ENCODE data around the gene USHBP1. TPM values are rescaled to one million over a fixed set of nuclear protein-coding genes. Genes with fewer than 3 reads are reported as not detected.

Gene USHBP1
- total and polyA plus RNA-seq, 2 of the 13 experiments (the other 11 are each of a cell fraction or from before 2014, with no cell fraction given), result 0.15 to 1.5 TPM

- TF ChIP-seq ZNF816 (CRISPR knock-in tag; IDR thresholded peaks at IDR 0.05; ENCODE audit: borderline replicate concordance) (no peak), ZBTB8A (CRISPR knock-in tag; IDR thresholded peaks at IDR 0.05; ENCODE audit: borderline replicate concordance, low read depth) (no peak), HNF4G (IDR thresholded peaks at IDR 0.05; ENCODE audit: borderline replicate concordance, low read depth, low read length) (no peak), HNF4G (CRISPR knock-in tag; IDR thresholded peaks at IDR 0.05; ENCODE audit: borderline replicate concordance, low read depth) (no peak), ZNF30 (CRISPR knock-in tag; IDR thresholded peaks at IDR 0.05) (no peak), GLMP (CRISPR knock-in tag; IDR thresholded peaks at IDR 0.05; ENCODE audit: borderline replicate concordance) (no peak), FOXO4 (CRISPR knock-in tag; conservative IDR thresholded peaks at IDR 0.05) (0 out of 2 replicates have a peak, but pooled peaks have one; percentile 85), UBTF (CRISPR knock-in tag; IDR thresholded peaks at IDR 0.05) (peak; percentile 66; the same call in 1 of the 2 replicates), MTA1 (CRISPR knock-in tag; IDR thresholded peaks at IDR 0.05; ENCODE audit: borderline replicate concordance) (0 out of 2 replicates have a peak, but pooled peaks have one; percentile 41), ZKSCAN8 (CRISPR knock-in tag; IDR thresholded peaks at IDR 0.05; ENCODE audit: borderline replicate concordance) (peak; percentile 96), E2F2 (CRISPR knock-in tag; IDR thresholded peaks at IDR 0.05; ENCODE audit: borderline replicate concordance) (no peak; the same call in 1 of the 2 replicates), HDAC2 (CRISPR knock-in tag; IDR thresholded peaks at IDR 0.05) (peak; percentile 91), SMC3 (IDR thresholded peaks at IDR 0.05; ENCODE audit: low read length) (no peak; the same call in 1 of the 2 replicates), ZNF772 (CRISPR knock-in tag; IDR thresholded peaks at IDR 0.05) (peak; percentile 58; the same call in 1 of the 2 replicates), ZNF431 (CRISPR knock-in tag; IDR thresholded peaks at IDR 0.05; ENCODE audit: borderline replicate concordance, low read depth) (no peak), ZNF766 (CRISPR knock-in tag; IDR thresholded peaks at IDR 0.05; ENCODE audit: borderline replicate concordance) (peak; percentile 50; the same call in 1 of the 2 replicates), DPF2 (CRISPR knock-in tag; IDR thresholded peaks at IDR 0.05; ENCODE audit: borderline replicate concordance, low read depth) (no peak), TAF1 (CRISPR knock-in tag; IDR thresholded peaks at IDR 0.05) (peak; percentile 72; the same call in 1 of the 2 replicates)
These were observed 41.2 kb upstream of the USHBP1 start, which contains the start of gene MRPL34 (continued) for GRCh38 chr19:17305517-17306284.

All from HepG2 (cell line).